H1 (cell line): ENCODE data around the gene PYGB. TPM values are rescaled to one million over a fixed set of nuclear protein-coding genes. Genes with fewer than 3 reads are reported as not detected.

ENCODE experiments used
- BACH1 ChIP-seq: IDR thresholded peaks from 2 replicates; pipeline ENCODE4 v1.6.1; 2012; ENCODE audit warnings: low read length, improper control_type of control experiment
- CBX8 ChIP-seq: fragments of 300-800, 300-1000 bp; sonication (generic); IDR thresholded peaks from 2 replicates; pipeline ENCODE4 v1.7.1; 2016; ENCODE audit warnings: low read depth, low read length, borderline replicate concordance
- EGR1 ChIP-seq: IDR thresholded peaks from 2 replicates; pipeline ENCODE4 v1.6.1; 2011; ENCODE audit warnings: low read depth, low read length, borderline replicate concordance
- PHF8 ChIP-seq: fragments of 200-600 bp; sonication (generic); conservative IDR thresholded peaks from 2 replicates; pipeline ENCODE4 v1.7.1; 2012; ENCODE audit warnings: low read depth, mild to moderate bottlenecking, inconsistent platforms, low read length, moderate library complexity
- RNF2 ChIP-seq: fragments of 200-900, 300-1000 bp; sonication (generic); IDR thresholded peaks from 2 replicates; pipeline ENCODE4 v1.7.1; 2016; ENCODE audit warnings: borderline replicate concordance, low read depth, mild to moderate bottlenecking, antibody characterized with exemption, low read length; ENCODE audit not compliant: poor library complexity, severe bottlenecking; ENCODE audit errors: missing control alignments
- SIX5 ChIP-seq: IDR thresholded peaks from 2 replicates; pipeline ENCODE4 v1.6.1; 2011; ENCODE audit warnings: mild to moderate bottlenecking, low read depth, low read length
- SUZ12 ChIP-seq: fragments of 200-600 bp; sonication (generic); IDR thresholded peaks from 2 replicates; pipeline ENCODE4 v1.6.1; 2012; ENCODE audit warnings: mild to moderate bottlenecking, inconsistent platforms, low read length, moderate library complexity, mixed read lengths
- polyA plus RNA-seq, 7 experiments: library from polyadenylated mRNA; depleted of rRNA in 3 of 7; stranded (reverse) in 5 of 7; unstranded in 2 of 7; fragments of >200 nt in 5 of 7; fragments of 200-250 nt in 2 of 7; gene quantifications; 1 replicate in 5 of 7; 2 replicates in 1 of 7; 4 replicates in 1 of 7; pipeline versions ENCODE4 v1.2.1 to v1.2.3, GENCODE V29; 2011 to 2013; ENCODE audit warnings: missing spikeins in 2 of 7, mixed read lengths in 2 of 7
- total RNA-seq: library from RNA; stranded (reverse); fragmentation: NEBNext Ultra II Directional; extraction: Animal tissue kit (Norgen Biotek cat#: 25700); gene quantifications from 2 replicates; pipeline ENCODE4 v1.2.1, GENCODE V29; 2021

Gene PYGB
- total and polyA plus RNA-seq, 2 of the 8 experiments (the other 6 are each of a cell fraction or from before 2014, with no cell fraction given), result 26.6 to 56.0 TPM

DNA sequence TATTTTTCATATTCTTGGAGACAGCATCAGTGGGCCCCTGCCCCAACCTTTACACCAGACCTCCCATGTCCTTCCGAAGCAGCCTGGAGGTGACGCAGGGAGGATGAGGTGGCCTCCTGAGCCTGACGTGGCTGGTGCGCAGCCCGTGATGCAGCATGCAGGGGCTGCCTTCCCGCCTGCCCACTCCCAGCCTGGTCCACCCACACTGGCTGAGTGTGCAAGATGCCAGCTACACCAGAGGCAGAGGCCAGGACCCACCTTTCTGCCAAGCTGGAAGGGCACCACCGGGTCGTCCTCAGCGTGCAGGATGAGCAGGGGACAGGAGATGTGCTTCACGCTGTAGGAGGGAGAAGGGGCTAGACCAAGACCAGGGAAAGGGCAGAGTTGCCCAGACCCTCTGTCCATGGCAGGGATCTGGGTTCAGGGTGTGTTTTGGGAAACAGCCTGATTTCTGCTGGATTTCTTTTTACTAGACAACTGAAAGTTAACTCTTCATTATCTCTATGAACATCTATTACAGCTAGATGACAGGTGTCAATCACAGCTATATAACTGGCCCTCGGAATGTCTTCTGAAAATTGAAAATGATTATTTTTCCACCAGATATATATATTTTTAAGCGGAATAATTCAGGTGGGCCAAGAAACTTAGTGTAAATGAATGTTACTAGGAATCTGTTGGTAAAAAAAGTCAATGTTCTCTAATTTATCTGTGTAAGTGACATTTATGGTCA is 55.6 kb downstream of the PYGB start (continued):
- TF ChIP-seq PHF8, result no peak
- TF ChIP-seq EGR1, result no peak
- no peak for TF ChIP-seq CBX8
- no peak for TF ChIP-seq SIX5
- TF ChIP-seq SUZ12, result no peak
- TF ChIP-seq BACH1, result no peak
- TF ChIP-seq RNF2, result no peak
